Measurements from ENCODE around the gene FSTL1.

FSTL1 gene

GRCh38 chr3:120348065-120348990, 102.5 kb downstream of the FSTL1 start:
- POLR2A ChIA-PET, result interaction anchor here (1.3 to 1.9 kb wide), 2 partner anchors 253 to 254 kb away, joined by 5 to 7 read pairs; partner anchors contain the start of gene GSK3B
- CTCF ChIA-PET, result interaction anchor here (0.7 to 2.9 kb wide), 8 partner anchors 8 to 69 kb away, joined by 3 to 18 read pairs (median 4); no protein-coding TSS in a partner anchor
- no peak for TF ChIP-seq CTCF (IDR thresholded peaks at IDR 0.05; ENCODE audit: control extremely low read depth, extremely low read depth, low read depth, missing control alignments)
- DNase-seq (ENCODE audit: extremely low spot score), result peak; percentile 57

GRCh38 chr3:120344349-120344748, 106.4 kb downstream of the FSTL1 start:
- DNase-seq (ENCODE audit: extremely low spot score), result peak; percentile 30
- ChIA-PET POLR2A (no interaction called here), CTCF (interaction anchor here (1.0 to 2.2 kb wide), 3 partner anchors 13 to 215 kb away, joined by 3 to 8 read pairs (median 5); no protein-coding TSS in a partner anchor)
- TF ChIP-seq CTCF (IDR thresholded peaks at IDR 0.05; ENCODE audit: control extremely low read depth, extremely low read depth, low read depth, missing control alignments), result no peak
